ENCODE data around the gene NMRAL1. TPM values are rescaled to one million over a fixed set of nuclear protein-coding genes. Genes with fewer than 3 reads are reported as not detected.

NMRAL1 gene
- total RNA-seq, 4 donors from 2014 or later, result 55.5 to 61.8 (median 57.7) TPM

DNA sequence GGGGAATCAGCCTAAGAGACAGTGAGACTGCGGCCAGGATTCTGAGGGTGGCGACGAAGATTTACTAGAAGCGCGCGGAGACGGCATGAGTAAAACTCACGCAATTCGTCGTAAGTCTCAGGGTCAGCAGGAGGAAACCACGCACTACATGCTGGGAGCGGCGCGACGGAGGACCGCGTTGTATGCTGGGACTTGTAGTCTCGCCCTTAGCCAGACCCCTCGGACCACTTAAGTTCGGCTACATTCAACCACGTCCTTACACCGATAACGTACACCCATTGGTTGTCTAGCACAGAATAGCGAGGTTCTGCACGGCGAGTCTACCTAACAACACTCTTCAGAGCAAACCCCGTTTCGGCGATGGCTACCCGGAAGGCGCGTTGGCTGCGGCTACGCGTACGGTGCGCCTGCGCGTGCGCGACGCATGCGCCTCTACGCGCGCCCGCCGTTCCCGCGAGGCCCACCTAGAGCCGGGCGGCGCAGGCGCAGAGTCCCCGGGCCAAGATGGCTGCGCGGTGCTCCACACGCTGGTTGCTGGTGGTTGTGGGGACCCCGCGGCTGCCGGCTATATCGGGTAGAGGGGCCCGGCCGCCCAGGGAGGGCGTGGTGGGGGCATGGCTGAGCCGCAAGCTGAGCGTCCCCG lies 48.9 kb downstream of the NMRAL1 start, which contains the start of gene DNAJA3:
Gene DNAJA3, plus strand, starts transcription at position 491 of the 643 bp plus-strand sequence. Its CDS starts 14 bp downstream, at position 505.
- Histone ChIP-seq H3K9me3 (no peaks in the 10 kb centered on the region), H3K4me3 (peak within 1 kb of the TSS; percentile 69 to 94 (median 84)), H3K4me1 (peaks cover 0 to 30% (median 14%) of the 10 kb centered on the region in 4 donors), H3K36me3 (peaks cover 0 to 23% (median 0%) of the 10 kb centered on the region in 3 donors), H3K27ac (peak within 1 kb of the TSS; percentile 93 to 96 (median 94)), H3K27me3 (no peaks in the 10 kb centered on the region)
- DNase-seq (ENCODE audit: low spot score in 2 of 2), result peak; percentile 83 to 84
- 0 to 1% methylated on average over 37 to 58 of the region's 68 CpGs for WGBS, 2 donors
- TF ChIP-seq POLR2A (IDR thresholded peaks at IDR 0.05), result peak; percentile 61 to 62
- peak; percentile 30 to 92 for TF ChIP-seq EP300 (IDR thresholded peaks at IDR 0.05)
- TF ChIP-seq, protein P1, sequence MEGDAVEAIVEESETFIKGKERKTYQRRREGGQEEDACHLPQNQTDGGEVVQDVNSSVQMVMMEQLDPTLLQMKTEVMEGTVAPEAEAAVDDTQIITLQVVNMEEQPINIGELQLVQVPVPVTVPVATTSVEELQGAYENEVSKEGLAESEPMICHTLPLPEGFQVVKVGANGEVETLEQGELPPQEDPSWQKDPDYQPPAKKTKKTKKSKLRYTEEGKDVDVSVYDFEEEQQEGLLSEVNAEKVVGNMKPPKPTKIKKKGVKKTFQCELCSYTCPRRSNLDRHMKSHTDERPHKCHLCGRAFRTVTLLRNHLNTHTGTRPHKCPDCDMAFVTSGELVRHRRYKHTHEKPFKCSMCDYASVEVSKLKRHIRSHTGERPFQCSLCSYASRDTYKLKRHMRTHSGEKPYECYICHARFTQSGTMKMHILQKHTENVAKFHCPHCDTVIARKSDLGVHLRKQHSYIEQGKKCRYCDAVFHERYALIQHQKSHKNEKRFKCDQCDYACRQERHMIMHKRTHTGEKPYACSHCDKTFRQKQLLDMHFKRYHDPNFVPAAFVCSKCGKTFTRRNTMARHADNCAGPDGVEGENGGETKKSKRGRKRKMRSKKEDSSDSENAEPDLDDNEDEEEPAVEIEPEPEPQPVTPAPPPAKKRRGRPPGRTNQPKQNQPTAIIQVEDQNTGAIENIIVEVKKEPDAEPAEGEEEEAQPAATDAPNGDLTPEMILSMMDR (IDR thresholded peaks at IDR 0.05), result peak in 2 of 5 experiments; percentile 35 to 48

DNA sequence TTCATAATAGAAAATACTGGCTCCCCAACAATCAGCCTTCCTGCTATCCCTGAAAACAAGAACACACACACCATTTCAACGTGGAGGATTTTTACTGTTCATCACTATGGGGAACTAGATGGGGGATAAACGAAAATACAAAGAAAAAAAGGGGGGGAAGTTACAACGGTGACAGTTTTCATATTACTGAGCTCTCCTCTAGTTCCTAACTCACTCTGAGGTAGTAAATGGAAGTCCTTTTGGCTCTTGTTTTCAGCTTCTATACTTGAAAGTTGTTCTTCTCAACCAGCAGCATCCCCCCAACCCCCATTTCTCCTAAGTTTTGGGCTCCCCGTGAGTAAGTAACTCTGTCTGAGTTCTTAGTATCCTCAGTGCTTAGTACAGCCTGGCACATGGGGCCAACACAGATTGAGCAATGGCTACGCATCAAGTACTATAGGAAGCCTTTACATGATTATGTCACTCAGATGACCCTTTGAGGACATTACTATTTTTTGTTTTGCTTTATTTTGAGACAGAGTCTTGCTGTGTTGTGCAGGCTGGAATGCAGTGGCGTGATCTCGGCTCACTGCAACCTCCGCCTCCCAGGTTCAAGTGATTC lies 53.8 kb downstream of the NMRAL1 start:
- no peak for DNase-seq (ENCODE audit: low spot score in 2 of 2)
- TF ChIP-seq EP300 (IDR thresholded peaks at IDR 0.05) (no peak), POLR2A (IDR thresholded peaks at IDR 0.05) (no peak)
- TF ChIP-seq, protein P1 (IDR thresholded peaks at IDR 0.05), result no peak
- 73 to 74% methylated on average over 8 of the region's 8 CpGs for WGBS, 2 donors
- Histone ChIP-seq H3K9me3 (no peaks in the 10 kb centered on the region), H3K4me1 (peaks cover 0 to 16% (median 7%) of the 10 kb centered on the region in 4 donors), H3K27ac (no peak overlapping the region), H3K27me3 (no peaks in the 10 kb centered on the region), H3K36me3 (no peaks in the 10 kb centered on the region), H3K4me3 (no peak overlapping the region)

DNA sequence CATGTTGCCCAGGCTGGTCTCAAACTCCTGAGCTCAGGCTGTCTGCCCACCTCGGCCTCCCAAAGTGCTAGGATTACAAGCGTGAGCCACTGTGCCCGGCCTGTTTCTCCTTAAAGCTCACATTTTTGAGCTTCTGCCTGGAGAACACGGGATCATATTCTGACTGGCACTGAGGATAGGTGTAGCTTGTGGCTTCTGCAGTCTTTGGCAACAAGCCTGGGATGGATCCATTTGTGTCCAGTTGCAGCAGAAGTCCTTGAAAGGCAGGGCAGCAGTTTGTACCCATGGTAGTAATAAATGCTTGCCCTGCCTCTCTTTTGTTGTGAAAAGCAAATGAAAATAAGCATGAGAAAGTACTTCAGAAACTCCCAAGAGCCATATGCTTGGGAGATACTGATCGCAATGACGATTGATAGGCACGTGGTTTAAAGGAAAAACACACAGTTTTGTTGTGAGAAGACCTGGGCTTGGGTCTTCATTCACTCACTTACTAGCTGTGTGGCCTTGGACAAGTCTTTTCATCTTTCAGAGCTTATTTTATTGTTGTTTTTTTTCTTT lies 54.9 kb downstream of the NMRAL1 start:
- Histone ChIP-seq H3K27ac (no peak overlapping the region), H3K4me3 (no peak overlapping the region), H3K4me1 (peaks cover 0 to 21% (median 11%) of the 10 kb centered on the region in 4 donors), H3K27me3 (no peaks in the 10 kb centered on the region), H3K36me3 (no peaks in the 10 kb centered on the region), H3K9me3 (no peaks in the 10 kb centered on the region)
- 76 to 80% methylated on average over 7 of the region's 7 CpGs for WGBS, 2 donors
- DNase-seq (ENCODE audit: low spot score in 2 of 2), result no peak
- TF ChIP-seq, protein P1 (IDR thresholded peaks at IDR 0.05), result no peak
- TF ChIP-seq POLR2A (IDR thresholded peaks at IDR 0.05), result no peak

DNA sequence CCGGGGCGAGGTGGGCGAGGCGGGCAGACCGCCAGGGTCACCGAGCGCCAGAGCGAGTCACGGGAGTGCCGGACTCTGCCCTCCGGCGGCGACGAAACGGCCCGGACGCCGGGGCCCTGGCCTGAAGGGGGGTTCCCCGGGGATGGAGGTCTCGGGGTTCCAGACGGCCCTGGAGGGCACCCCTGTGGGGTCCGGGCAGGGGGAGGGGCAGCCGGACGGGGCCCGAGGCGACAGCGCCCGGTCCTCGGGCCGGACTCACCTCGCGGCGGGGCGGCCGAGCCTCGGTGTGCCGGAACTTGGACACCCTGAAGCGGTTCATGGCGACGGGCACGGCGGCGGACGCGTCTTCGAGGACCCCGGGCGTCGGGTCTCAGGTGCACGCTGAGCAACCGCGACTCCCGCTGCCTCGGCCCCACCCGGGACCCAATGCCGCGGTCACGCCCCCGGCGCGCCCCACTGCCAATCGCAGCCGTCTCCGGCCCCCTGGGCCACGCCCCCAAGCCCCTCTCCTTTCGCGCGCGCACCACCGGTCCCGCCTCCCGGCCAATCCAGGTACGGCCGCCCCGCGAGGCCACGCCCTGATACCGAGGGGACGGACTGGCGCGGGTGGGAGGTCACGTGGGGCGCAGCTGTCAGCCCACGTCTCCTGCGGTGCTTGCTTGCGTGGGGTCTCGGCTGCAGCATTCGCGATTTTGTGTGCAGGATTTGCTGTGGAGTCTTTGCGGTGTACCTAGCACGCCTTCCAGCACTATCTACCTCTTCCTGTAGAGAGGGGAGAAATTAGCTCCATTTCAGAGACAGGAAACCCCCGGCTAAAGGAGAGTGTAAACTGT lies 58.0 kb downstream of the NMRAL1 start, which contains the start of gene CORO7:
Gene CORO7, minus strand, starts transcription at position 397 of the 833 bp plus-strand sequence. Its CDS starts 78 bp downstream, at position 319.
- TF ChIP-seq, protein P1 (IDR thresholded peaks at IDR 0.05), result peak in 2 of 5 experiments; percentile 50 to 52
- TF ChIP-seq POLR2A (IDR thresholded peaks at IDR 0.05) (peak; percentile 62 to 71), EP300 (IDR thresholded peaks at IDR 0.05) (peak; percentile 39 to 68)
- H3K36me3 ChIP-seq, result peaks cover 0 to 14% (median 0%) of the 10 kb centered on the region in 3 donors
- peaks cover 0 to 49% (median 24%) of the 10 kb centered on the region in 4 donors for H3K4me1 ChIP-seq
- peak within 1 kb of the TSS; percentile 69 to 94 (median 79) for H3K4me3 ChIP-seq
- H3K9me3 ChIP-seq, result no peaks in the 10 kb centered on the region
- no peaks in the 10 kb centered on the region for H3K27me3 ChIP-seq
- H3K27ac ChIP-seq, result peak within 1 kb of the TSS; percentile 64 to 97 (median 89)
- DNase-seq (ENCODE audit: low spot score in 2 of 2), result peak; percentile 93 to 95
- WGBS, 2 donors, result 0% methylated on average over 3 to 21 of the region's 92 CpGs
